ENCODE measurements around the gene GRM1. TPM values are rescaled to one million over a fixed set of nuclear protein-coding genes. Genes with fewer than 3 reads are reported as not detected.

The GRM1 gene
- polyA plus RNA-seq, 2 of the 4 experiments (the other 2 are of a cell fraction) = 0.04 TPM; not detected in 1

GRCh38 chr6:146090474-146090873 lies 61.6 kb downstream of the GRM1 start:
- FAIRE-seq (no peak), DNase-seq (ENCODE audit: low read depth in 1 of 2, low spot score in 1 of 2) (no peak), ATAC-seq (no peak)
- ChIA-PET CTCF (no interaction called here), POLR2A (no interaction called here)
- WGBS (ENCODE audit: missing lambda C conversion rate) = 17% methylated on average over 3 of the region's 3 CpGs
- H3K9me3 ChIP-seq = no peaks in the 10 kb centered on the region
- no peaks in the 10 kb centered on the region for H3K4me1 ChIP-seq
- no peak overlapping the region for H3K4me2 ChIP-seq
- no peak for TF ChIP-seq MAFK (IDR thresholded peaks at IDR 0.05; ENCODE audit: partially characterized antibody)
- TF ChIP-seq, protein P1, sequence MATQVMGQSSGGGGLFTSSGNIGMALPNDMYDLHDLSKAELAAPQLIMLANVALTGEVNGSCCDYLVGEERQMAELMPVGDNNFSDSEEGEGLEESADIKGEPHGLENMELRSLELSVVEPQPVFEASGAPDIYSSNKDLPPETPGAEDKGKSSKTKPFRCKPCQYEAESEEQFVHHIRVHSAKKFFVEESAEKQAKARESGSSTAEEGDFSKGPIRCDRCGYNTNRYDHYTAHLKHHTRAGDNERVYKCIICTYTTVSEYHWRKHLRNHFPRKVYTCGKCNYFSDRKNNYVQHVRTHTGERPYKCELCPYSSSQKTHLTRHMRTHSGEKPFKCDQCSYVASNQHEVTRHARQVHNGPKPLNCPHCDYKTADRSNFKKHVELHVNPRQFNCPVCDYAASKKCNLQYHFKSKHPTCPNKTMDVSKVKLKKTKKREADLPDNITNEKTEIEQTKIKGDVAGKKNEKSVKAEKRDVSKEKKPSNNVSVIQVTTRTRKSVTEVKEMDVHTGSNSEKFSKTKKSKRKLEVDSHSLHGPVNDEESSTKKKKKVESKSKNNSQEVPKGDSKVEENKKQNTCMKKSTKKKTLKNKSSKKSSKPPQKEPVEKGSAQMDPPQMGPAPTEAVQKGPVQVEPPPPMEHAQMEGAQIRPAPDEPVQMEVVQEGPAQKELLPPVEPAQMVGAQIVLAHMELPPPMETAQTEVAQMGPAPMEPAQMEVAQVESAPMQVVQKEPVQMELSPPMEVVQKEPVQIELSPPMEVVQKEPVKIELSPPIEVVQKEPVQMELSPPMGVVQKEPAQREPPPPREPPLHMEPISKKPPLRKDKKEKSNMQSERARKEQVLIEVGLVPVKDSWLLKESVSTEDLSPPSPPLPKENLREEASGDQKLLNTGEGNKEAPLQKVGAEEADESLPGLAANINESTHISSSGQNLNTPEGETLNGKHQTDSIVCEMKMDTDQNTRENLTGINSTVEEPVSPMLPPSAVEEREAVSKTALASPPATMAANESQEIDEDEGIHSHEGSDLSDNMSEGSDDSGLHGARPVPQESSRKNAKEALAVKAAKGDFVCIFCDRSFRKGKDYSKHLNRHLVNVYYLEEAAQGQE (IDR thresholded peaks at IDR 0.05) = no peak
- H3K27ac ChIP-seq = no peak overlapping the region
- H3K4me3 ChIP-seq = no peak overlapping the region

DNA sequence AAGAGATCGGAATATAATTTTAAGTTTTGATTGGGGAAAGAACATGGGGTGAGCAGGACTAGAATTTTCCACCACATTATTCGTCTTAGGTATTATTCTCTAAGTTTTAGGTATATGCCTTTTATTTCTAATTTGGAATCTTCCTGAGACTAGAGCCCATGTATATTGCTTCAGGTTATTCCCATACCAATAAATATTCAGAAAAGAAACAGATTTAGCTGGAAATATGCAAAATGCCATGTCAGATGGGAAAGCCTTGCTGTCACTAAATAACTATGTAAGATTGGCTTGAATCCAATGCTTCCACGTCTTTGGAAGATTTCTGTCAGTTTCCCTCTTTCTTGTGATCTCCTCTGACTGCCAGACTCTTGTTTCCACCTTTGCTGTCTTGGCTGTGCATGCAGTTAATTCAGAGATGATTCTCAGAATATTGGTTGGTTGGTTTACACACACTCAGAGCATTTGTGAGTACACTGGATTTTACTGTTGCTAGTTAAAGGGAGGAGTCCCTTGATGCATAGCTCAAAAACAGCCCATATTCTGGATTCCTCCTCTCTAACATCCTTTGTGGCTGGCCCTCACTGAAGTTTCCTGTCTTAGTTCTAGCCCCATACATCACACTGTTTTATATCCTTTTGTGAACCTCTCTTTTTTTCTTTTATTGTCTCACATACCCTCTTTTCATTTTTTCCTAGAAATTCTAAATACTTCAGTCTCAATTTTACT lies 64.3 kb downstream of the GRM1 start:
- H3K4me3 ChIP-seq = no peak overlapping the region
- no peak overlapping the region for H3K4me2 ChIP-seq
- TF ChIP-seq JUNB (IDR thresholded peaks at IDR 0.05) (no peak), HOXB13 (CRISPR knock-in tag; IDR thresholded peaks at IDR 0.05; ENCODE audit: low read depth) (no peak)
- H3K9me3 ChIP-seq = no peaks in the 10 kb centered on the region
- no peak for DNase-seq (ENCODE audit: low read depth in 1 of 2, low spot score in 1 of 2)
- FAIRE-seq = no peak
- ATAC-seq = no peak
- whole genome bisulfite sequencing (ENCODE audit: missing lambda C conversion rate) = 15% methylated on average over 3 of the region's 3 CpGs
- no peaks in the 10 kb centered on the region for H3K4me1 ChIP-seq
- no peak overlapping the region for H3K27ac ChIP-seq
- POLR2A ChIA-PET = no interaction called here
- CTCF ChIA-PET = no interaction called here

DNA sequence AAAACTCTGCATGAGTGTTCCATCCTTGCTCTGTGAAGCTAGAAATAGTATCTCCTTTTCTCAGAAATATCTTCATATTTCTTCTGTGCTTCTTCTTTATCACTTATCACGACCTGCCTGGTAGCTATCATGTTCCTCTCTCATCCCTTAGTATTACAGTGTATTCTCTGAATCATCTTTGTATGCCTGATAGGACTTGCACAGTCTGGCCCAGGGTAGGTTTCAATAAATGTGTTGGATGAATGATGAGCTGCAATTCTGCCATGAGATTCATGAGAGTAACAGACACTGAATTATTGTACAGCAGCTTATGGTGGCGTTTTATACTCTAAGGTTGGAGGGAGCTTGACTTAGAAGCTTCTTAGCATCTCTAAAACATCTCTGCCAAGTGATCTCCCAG lies 66.6 kb downstream of the GRM1 start:
- no peaks in the 10 kb centered on the region for H3K4me1 ChIP-seq
- no peak overlapping the region for H3K27ac ChIP-seq
- ATAC-seq (no peak), DNase-seq (ENCODE audit: low read depth in 1 of 2, low spot score in 1 of 2) (no peak), FAIRE-seq (no peak)
- H3K4me2 ChIP-seq = no peak overlapping the region
- no peaks in the 10 kb centered on the region for H3K9me3 ChIP-seq
- 2% methylated on average over 2 of the region's 2 CpGs for WGBS (ENCODE audit: missing lambda C conversion rate)
- POLR2A ChIA-PET = no interaction called here
- CTCF ChIA-PET = no interaction called here
- no peak for TF ChIP-seq MAFK (IDR thresholded peaks at IDR 0.05; ENCODE audit: partially characterized antibody)
- no peak for TF ChIP-seq ELK1 (IDR thresholded peaks at IDR 0.05; ENCODE audit: low read depth, low read length)
- TF ChIP-seq, protein P2, sequence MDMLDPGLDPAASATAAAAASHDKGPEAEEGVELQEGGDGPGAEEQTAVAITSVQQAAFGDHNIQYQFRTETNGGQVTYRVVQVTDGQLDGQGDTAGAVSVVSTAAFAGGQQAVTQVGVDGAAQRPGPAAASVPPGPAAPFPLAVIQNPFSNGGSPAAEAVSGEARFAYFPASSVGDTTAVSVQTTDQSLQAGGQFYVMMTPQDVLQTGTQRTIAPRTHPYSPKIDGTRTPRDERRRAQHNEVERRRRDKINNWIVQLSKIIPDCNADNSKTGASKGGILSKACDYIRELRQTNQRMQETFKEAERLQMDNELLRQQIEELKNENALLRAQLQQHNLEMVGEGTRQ (IDR thresholded peaks at IDR 0.05) = no peak
- no peak for TF ChIP-seq BHLHE40 (IDR thresholded peaks at IDR 0.05; ENCODE audit: low read depth, low read length)
- no peak for TF ChIP-seq HES2 (IDR thresholded peaks at IDR 0.05)
- TF ChIP-seq EHMT2 (IDR thresholded peaks at IDR 0.05; ENCODE audit: low read depth) = no peak
- TF ChIP-seq HDAC2 (IDR thresholded peaks at IDR 0.05) = no peak
- no peak for TF ChIP-seq MYC (IDR thresholded peaks at IDR 0.05; ENCODE audit: borderline replicate concordance, low read length)
- TF ChIP-seq NPAS2 (CRISPR knock-in tag; IDR thresholded peaks at IDR 0.05; ENCODE audit: borderline replicate concordance) = no peak
- TF ChIP-seq RAD21 (conservative IDR thresholded peaks at IDR 0.05 in 1 of 2, IDR thresholded peaks at IDR 0.05 in 1 of 2) = no peak
- no peak for TF ChIP-seq BCL3 (IDR thresholded peaks at IDR 0.05)
- TF ChIP-seq TFCP2L1 (CRISPR knock-in tag; IDR thresholded peaks at IDR 0.05) = no peak
- H3K4me3 ChIP-seq = no peak overlapping the region

Measured in A549 (cell line).